GM20000 (cell line): Measurements from ENCODE around the gene TMEM179B.
"Not testable (repeated sequence)": the region's sequence is repeated elsewhere in the genome, so short reads cannot be mapped to it uniquely, and the experiment has no call there.

ENCODE experiments used
- DNase-seq: peaks from one replicate; pipeline ENCODE4 v3.0.0; 2012; ENCODE audit warnings: low spot score
- TF ChIP-seq, protein P1 (sequence below): IDR thresholded peaks from 2 replicates; pipeline ENCODE4 v1.5.1; 2012; ENCODE audit warnings: mild to moderate bottlenecking, control low read depth; ENCODE audit errors: extremely low read depth, missing control alignments

The TMEM179B gene

DNA sequence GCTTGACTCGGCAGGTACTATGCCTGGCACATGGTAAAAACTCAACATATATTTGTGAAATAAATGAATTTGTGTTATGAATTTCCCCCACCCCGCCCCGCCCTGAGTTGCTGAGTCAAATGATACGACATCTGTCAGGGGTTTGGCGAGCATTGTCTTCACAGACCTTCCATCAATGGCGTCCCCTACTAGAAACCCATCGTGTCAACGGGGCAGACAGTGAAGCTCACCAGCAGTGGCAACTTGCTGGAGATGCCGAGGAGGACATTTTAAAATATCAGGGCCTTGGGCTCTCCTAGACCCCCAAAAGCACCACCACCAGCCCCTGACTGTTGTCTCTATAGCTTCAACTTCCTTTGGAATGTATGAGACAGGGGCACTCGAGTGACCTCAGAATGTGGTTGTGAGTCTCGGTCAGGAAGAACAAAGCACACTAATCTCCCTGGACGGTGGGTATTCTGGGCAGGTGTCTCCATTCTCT lies 18.8 kb downstream of the TMEM179B start:
- TF ChIP-seq, protein P1, sequence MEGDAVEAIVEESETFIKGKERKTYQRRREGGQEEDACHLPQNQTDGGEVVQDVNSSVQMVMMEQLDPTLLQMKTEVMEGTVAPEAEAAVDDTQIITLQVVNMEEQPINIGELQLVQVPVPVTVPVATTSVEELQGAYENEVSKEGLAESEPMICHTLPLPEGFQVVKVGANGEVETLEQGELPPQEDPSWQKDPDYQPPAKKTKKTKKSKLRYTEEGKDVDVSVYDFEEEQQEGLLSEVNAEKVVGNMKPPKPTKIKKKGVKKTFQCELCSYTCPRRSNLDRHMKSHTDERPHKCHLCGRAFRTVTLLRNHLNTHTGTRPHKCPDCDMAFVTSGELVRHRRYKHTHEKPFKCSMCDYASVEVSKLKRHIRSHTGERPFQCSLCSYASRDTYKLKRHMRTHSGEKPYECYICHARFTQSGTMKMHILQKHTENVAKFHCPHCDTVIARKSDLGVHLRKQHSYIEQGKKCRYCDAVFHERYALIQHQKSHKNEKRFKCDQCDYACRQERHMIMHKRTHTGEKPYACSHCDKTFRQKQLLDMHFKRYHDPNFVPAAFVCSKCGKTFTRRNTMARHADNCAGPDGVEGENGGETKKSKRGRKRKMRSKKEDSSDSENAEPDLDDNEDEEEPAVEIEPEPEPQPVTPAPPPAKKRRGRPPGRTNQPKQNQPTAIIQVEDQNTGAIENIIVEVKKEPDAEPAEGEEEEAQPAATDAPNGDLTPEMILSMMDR = no peak

DNA sequence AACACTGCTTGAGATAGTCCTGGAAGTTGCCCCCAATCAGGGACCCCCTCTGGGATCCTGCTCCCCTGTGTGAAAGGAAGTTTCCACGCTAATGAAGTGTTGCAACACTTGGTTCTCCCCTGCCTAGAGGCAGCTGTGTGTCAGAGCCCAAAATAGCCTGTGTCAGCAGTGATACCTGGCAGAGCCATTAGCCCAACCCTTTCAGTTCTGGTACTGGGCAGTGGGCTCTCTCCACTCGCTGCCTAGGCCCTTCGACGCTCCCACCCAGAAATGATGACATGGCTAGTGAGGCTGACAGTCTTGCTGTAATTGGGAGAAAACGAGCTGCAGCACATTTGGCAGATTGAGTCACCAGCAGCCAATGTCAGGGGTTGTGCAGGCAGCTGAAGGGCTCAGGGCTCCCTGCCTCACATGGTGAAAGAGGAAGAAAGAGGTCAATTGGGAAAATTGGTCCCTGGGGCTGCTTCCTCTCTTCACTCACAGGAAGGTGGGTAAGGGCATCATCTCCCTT lies 19.5 kb downstream of the TMEM179B start:
- TF ChIP-seq, protein P1 = no peak
- no peak for DNase-seq

More for the DNA sequence above, 18.8 kb downstream of the TMEM179B start:
- peak; percentile 28 for DNase-seq

DNA sequence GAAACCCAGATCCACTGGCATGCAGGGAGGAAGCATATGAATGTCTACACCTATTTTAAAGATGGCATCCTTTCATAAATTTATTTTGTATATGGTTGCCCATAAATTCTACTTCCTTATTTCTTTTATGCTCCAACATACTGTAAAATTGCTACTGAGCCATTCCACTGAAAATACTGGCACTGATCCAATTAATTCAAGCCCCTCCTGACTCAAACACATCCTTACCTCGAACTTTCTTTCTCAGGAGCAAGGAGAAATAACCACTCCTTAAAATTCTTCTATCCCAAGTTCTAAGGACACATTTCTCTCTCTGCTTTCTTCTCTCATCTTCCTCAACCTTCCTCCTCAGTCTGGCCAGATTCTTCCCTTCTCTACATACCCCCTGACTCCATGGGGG lies 23.5 kb downstream of the TMEM179B start:
- TF ChIP-seq, protein P1 = no peak
- DNase-seq = no peak

DNA sequence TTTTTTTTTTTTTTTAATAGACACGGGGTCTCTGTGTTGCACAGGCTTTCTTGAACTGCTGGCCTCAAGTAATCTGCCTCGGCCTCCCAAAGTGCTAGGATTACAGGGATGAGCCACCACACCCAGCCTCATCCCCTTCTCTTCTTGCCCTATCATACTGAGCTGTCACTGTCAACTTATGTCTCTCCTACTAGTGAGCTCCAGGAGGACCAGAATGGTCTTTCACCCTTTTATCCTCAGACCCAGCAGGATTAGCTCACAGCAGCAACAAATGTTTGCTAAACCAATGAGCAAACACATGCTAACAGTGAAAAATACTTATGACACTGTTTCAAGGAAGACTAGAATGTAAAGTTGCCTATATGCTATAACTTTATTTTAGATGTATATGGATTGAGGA lies 24.5 kb downstream of the TMEM179B start:
- TF ChIP-seq, protein P1 = no peak
- DNase-seq = no peak

DNA sequence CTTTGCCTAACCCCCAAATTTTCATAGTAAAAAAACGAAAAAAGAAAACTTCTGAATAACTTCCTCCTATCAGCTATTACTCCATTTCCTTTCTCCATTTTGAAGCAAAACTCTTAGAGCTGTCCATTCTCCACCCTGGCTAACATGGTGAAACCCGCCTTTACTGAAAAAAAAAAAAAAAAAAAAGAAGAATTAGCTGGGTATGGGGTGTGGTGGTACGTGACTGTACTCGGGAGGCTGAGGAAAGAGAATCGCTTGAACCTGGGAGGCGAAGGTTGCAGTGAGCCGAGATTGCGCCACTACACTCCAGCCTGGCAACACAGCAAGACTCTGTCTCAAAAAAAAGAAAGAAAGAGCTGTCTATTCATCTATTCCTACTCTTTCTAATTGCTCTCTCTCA lies 29.4 kb downstream of the TMEM179B start:
- TF ChIP-seq, protein P1 = no peak
- DNase-seq = no peak

DNA sequence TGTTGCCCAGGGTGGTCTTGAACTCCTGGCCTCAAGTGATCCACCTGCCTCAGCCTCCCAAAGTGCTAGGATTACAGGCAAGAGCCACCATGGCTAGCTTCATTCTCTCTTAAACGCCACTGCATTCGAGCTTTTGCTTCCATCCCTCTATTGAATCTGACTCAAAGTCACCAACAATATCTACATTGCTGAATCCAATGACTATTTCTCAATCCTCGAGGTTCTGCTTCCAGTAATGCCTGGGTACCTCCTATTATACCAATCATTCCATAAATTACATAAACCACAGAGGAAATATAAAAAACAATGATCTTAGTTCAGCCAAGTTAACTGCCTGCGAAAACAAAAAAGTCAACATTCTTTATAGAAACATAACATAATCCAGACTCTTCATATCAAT lies 29.9 kb downstream of the TMEM179B start:
- TF ChIP-seq, protein P1 = no peak
- no peak for DNase-seq

DNA sequence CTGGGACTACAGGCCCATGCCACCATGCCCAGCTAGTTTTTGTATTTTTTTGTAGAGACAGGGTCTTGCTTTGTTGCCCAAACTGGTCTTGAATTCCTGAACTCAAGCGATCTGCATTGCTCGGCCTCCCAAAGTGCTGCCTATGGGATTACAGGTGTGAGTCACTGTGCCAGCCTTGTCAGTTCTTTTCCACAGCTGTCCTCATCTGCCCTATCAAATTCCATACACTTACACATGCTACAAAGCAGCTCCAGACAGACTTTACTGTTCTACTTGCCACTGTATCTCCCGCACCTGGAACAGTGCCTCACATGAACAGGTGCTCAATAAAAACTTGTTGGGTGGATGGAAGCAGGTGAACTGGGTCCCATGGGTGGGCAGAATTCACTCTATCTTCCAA lies 36.5 kb downstream of the TMEM179B start:
- TF ChIP-seq, protein P1 = no peak
- DNase-seq = no peak

DNA sequence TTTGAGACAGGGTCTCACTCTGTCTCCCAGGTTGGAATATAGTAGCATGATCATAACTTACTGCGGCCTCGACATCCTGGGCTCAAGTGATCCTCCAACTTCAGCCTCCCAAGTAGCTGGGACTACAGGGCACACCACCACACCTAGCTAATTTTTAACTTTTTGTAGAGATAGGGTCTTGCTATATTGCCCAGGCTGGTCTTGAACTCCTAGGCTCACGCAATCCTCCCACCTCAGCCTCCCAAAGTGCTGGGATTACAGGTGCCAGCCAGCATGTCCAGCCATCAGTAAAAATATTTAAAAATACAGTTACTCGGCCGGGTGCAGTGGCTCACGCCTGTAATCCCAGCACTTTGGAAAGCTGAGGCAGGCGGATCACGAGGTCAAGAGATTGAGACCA lies 40.9 kb downstream of the TMEM179B start:
- not testable (repeated sequence) for DNase-seq
